Measurements from ENCODE around the gene PPP6C.
"Not testable (repeated sequence)": the region's sequence is repeated elsewhere in the genome, so short reads cannot be mapped to it uniquely, and the experiment has no call there.

Gene PPP6C

DNA sequence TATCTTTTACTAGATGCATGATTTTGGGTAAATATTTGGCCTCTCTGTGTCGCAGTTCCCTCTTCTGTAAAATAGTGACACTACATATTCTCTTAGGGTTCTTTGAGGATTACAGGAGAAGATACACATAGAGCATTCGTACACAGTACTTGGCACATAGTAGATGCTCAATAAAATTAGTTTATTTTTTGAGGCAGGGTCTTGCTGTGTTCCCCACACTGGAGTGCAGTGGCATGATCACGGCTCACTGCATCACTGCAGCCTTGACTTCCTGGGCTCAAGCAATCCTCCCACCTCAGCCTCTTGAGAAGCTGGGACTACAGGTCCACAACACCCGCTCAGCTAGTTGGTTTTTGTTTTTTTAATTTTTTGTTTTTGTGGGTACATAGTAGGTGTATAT is 47.9 kb downstream of the PPP6C start:
- DNase-seq (ENCODE audit: low read depth): no peak

DNA sequence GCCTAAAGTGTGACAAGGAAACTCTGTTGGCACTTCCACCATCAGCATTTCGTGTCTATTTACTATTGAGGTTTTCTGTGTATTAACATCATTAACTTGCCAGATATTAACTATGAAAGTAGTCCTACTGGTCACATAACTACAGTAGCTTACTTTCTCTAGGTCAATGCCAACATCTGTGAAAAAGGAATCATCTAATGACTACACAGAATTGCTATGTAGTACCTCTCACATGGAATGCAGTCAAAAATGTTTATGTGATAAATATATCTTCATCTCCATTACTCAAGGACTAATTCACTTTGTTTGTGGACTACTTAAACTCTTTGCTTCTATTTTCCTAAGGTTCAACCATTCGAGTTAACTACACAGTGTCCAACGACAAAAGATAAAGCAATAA is 48.4 kb downstream of the PPP6C start:
- no peak for DNase-seq (ENCODE audit: low read depth)

DNA sequence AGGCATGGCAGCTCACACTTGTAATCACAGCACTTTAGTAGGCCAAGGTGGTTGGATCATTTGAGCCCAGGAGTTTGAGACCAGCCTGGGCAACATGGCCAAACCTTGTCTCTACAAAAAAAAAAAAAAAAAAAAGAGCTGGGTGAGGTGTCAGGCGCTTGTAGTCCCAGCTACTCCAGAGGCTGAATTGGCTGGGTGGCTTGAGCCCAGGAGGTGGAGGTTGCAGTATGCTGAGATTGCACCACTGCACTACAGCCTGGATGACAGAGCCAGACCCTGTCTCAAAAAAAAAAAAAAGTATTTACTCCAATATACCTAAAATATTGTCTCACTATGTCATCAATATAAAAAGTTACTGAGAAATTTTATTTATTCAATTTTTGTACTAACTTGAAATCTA is 49.0 kb downstream of the PPP6C start:
- DNase-seq (ENCODE audit: low read depth): no peak

DNA sequence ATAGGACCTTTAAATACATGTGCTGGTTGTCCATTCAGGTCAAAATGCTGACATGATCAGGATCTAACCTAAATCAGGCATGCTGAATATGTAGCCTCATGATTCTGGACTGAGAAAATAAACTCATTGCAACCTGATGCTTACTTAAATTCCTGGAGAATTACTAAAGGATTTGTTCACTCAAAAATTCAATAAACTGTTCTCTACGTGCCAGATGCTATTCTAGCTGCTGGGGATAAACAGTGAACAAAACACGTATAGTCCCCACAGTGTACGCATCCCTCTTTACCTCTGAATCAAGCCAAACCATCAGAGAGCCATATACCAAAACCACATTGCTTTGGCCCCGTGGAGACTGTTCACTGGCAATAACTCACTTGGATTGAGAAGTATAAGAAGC is 52.4 kb downstream of the PPP6C start:
- no peak for DNase-seq (ENCODE audit: low read depth)

DNA sequence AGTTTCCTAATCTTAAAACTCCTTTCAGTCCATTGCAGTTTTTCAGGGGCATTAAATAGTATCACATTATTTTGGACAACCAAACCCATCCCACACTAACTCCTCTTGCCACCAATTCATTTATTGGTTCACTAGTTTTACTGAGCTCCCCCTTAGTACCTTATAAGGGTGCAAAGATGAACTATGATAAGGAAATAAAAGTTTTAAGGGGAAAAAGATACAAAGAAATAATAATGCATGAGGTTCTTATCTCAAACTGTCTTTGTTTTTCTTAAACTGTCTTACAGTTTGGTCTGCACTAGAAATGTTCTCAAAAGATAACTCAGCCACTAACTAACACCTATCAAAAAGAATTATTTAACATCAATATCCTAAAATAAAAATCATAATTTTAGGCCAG is 54.6 kb downstream of the PPP6C start:
- no peak for DNase-seq (ENCODE audit: low read depth)

DNA sequence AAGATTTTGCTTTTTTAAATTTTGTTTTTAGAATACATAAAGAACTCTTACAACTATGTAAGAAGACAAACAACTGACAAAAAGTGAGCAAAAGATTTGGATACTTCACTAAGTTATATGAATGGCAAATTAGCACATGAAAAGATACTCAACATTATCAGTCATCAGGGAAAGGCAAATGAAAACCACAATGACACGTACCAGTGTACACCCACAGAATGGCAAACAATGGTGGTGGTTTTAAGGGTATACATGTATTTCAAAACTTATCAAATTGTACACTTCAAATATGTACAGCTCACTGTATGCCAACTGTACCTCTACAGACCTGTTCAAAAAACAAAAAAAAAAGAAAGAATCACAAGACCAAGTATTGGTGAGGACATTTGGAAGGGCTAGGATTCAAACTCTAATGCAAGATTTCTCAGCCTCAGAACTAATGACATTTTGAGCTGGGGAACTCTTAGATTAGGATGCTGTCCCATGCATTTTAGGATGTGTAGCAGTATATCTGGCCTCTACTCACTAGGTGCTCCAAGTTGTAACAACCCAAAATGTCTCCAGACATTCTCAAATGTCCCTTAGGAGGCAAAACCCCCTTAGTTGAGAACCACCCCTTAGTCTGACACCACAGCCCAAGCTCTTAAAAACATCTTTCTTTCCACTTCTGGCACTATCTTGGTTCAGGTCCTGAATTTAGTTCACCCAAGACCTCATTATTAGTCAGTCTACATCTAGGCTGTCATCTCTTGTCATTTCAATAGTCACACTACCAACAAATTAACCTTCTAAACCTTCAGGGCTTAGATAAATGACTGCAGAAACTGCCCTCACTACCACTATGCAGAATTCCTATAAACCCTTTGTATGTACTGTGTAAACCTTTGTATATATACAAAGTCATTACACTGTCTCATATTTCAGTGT is 55.9 kb downstream of the PPP6C start:
- DNase-seq (ENCODE audit: low read depth): no peak

DNA sequence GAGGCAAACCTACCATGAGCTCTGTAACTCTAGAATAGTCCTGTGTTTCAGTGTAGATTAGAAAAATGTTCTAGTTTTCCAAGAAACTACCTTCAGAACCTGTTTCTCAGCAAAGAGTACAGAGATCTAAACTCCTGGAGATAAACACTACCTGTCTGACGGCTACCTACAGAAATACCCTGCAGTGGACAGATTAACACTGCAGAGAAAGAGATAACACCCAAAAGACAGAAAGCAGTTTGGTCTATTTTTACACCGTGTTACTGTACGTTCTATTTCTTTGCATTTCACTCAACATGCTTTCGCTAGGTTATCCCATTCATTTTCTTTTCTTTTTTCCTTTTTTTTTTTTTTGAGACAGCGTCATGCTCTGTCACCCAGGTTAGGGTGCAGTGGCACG is 57.8 kb downstream of the PPP6C start:
- no peak for DNase-seq (ENCODE audit: low read depth)

DNA sequence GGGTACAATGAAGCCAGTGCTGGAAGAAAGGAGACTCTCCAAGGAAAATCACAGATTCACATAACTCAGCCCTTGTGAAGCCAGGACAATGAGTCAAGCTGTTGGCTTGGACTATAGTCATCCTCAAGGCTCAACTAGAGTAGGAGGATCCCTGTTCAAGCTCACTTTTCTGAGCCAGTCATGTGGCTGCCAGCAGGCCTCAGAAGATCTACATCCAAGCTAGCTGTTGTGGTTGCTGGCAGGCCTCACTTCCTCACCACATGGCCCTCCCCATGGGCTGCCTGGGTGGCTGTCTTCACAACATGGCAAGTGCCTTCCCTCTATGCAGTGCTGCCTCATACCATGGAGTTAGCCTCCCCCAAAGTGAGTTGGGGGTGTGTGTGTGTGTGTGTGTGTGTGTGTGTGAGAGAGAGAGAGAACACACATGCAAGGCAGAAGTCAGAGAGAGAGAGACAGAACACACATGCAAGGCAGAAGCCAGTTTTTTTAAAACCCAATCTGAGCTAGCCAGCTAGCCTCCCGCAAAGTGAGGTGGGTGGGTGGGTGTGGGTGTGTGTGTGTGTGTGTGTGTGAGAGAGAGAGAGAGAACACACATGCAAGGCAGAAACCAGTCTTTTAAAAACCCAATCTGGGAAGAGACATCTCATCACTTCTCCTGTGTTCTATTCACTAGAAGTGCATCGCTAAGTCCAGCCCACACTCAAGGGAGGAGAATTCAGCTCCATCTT is 63.4 kb downstream of the PPP6C start:
- DNase-seq (ENCODE audit: low read depth): peak; percentile 24

DNA sequence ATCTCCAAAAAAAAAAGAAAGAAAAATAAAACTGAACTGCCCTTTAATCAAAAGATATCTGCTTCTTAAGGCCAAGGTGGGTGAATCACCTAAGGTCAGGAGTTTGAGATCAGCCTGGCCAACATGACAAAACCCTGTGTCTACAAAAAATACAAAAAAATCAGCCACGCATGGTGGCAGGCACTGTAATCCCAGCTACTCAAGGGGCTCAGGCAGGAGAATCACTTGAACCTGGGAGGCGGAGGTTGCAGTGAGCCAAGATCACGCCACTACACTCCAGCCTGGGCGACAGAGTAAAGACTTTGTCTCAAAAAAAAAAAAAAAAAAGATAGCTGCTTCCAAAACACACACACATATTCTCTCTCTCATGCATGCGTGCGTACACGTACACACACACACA is 64.1 kb downstream of the PPP6C start:
- DNase-seq (ENCODE audit: low read depth): no peak

DNA sequence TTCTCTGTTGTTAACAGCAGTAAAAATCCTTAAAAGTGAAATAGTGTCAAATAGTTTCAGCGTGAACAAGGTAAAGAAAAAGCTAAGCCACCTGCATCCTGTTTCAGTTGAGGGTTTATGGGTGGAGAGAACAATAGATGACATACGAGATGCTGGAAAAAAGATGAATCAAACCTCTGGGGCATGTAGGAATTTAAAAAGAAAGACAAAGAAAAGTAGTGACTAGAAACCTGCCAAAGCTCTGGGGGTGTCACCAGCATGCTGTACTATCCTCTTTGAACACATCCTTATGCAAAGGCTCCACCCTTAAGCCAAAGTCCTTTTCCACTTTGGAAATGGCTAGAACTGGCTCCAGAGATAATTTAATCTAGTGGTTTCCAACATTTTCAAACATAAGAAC is 68.5 kb downstream of the PPP6C start:
- no peak for DNase-seq (ENCODE audit: low read depth)

DNA sequence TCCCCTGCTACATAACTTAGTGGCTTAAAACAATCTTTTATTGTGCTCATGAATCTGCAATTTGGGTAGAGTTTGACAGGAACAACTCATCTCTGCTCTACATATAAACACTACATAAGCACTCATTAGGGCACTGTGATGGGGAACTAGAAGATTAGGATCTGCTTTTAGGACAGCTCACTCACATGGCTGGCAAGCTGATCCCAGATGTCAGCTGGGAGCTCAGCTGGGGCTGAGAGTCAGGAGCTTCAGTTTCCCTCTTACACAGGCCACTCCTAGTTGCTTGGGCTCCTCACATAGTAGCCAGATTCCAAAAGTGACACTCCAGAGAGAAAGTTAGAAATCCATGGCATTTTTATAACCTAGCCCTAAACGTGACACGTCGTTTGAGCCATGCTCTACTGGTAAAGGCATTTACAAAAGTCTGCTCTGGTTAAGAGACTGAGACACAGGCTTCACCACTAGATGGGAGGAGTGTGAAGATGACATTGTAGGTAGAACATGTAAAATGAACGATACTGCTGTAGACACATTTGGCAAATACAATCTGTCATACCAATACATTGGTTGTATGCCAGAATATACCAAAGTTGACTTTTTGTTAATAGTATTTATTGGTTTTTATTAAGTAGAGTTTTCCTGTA is 69.8 kb downstream of the PPP6C start:
- no peak for DNase-seq (ENCODE audit: low read depth)

DNA sequence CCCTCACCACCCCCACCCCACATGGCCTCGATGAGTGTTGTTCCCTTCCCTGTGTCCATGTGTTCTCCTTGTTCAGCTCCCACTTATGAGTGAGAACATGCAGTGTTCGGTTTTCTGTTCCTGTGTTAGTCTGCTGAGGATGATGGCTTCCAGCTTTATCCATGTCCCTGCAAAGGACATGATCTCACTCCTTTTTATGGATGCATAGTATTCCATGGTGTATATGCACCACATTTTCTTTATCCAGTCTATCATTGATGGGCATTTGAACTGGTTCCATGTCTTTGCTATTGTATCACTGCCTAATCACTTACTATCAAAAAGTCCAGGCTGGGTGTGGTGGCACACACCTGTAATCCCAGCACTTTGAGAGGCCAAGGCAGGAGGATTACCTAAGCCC is 70.9 kb downstream of the PPP6C start:
- DNase-seq (ENCODE audit: low read depth): not testable (repeated sequence)

DNA sequence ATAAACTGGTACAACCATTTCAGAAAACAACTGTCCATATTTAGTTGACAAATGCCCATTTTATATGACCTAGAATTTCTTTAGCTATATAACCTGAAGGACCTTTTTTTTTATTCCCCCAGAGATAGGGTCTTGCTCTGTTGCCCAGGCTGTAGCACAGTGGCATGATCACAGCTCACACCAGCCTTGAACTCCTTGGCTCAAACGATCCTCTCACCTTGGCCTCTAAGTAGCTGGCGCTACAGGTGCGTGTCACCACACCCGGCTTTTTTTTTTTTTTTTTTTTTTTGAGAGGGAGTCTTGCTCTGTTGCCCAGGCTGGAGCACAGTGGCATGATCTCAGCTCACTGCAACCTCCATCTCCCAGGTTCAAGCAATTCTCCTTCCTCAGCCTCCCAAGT is 75.1 kb downstream of the PPP6C start:
- not testable (repeated sequence) for DNase-seq (ENCODE audit: low read depth)

DNA sequence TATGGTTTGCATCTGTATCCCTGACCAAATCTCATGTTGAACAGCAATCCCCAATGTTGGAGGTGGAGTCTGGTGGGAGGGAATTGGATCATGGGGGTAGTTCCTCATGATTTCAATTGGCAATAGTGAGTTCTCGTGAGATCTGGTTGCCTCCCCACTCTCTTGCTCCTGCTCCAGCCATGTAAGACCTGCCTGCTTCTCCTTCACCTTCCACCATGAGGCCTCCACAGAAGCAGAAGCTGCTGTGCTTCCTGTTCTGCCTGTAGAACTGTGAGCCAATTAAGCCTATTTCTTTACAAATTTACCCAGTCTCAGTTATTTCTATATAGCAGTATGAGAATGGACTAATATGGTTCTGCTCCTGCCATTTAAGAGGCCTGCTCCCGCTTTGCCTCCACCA is 79.1 kb downstream of the PPP6C start:
- no peak for DNase-seq (ENCODE audit: low read depth)

DNA sequence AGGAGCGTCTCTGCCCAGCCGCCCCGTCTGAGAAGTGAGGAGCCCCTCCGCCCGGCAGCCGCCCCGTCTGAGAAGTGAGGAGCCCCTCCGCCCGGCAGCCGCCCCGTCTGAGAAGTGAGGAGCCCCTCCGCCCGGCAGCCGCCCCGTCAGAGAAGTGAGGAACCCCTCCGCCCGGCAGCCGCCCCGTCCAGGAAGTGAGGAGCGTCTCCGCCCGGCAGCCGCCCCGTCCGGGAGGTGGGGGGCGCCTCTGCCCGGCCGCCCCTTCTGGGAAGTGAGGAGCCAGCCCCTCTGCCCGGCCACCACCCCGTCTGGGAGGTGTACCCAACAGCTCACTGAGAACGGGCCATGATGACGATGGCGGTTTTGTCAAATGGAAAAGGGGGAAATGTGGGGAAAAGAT is 81.1 kb downstream of the PPP6C start:
- not testable (repeated sequence) for DNase-seq (ENCODE audit: low read depth)

DNA sequence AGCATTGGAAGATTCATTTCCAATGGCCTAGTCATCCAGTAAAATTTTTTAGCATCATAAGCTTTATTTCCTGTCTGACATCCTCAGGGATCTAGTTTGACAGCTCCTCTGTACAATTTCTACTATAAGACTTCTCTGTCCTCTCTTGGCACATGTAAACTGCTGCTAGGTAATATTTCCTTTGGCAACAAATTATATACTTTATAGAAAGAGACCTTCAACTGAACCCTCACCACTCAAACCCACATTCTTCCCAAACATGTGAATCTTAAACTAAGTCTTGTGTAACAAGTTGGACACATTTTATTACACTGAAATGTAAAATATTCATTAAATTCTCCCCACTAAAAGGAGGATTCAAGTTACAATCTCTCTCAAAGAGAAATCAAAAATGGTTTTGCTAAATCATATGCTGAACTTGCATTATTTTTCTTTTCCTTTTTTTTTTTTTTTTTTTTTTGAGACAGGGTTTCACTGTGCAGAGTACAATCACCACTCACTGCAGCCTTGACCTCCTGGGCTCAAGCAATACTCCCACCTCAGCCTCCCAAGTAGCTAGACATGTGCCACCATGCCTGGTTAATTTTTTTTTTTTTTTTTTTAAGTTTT is 83.2 kb downstream of the PPP6C start:
- no peak for DNase-seq (ENCODE audit: low read depth)

DNA sequence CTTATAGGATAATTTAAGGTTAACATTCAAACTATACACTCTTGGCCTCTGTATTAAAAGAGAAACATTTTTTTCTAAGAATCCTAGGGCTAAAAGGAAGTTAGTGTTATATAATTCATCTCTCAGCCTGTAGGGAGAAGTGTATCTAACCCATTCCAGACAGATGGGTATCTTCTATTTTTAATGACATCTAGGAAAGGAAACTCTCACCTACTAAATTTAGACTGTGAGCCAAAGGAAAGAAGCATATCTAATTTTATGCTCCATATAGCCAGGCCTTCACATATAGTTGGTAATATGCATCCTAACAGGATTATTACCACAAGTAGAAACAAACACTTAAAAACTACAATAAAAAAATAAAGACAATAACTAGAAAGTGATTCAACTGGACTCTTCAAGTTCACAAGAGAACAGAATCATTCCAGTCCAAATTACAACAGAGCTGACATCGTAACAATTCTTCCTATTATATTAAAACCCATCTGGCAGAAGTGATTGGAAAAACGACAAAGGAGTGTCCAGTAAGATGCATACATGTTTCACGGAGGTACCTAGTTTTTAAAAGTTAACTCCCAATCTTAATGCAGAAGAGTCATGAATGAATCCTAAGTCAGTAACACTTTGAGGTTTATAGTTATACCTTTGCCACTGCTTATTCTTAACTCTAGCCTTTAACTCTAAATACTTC is 85.7 kb downstream of the PPP6C start:
- no peak for DNase-seq (ENCODE audit: low read depth)

DNA sequence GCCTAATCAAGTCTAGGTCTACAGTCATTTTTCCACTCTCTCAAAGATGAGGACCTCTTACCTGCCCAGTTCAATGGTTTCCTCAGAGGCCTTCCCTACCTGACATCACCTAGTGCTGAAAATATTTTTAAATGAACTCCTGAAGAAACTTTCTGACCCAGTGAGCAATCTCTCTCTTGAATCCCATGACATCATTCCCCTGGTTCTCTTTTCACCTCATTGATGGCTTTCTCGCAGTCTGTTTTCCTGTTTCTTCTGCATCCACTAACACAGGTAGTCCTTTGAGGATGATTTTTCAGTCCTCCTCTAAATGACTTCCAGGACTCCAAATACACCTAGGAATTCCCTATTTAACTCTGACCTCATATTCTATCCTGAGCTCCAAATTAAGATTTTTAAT is 86.6 kb downstream of the PPP6C start:
- DNase-seq (ENCODE audit: low read depth): no peak

DNA sequence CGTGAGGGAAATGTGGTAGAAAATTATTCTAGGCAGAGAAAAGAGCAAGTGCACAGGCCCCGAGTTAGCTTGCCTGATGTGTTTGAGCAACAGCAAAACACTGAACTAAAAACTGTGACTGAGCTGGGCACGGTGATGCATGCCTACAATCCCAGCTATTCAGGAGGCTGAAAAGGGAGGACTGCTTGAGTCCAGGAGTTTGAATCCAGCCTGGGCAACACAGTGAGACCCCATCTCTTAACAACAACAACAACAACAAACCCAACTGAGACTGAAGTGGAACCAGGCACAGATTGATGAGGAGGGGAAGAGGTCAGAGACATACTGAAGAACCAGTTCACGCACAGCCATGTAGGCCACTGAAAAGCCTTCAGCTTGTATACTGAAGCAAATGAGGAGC is 88.8 kb downstream of the PPP6C start:
- DNase-seq (ENCODE audit: low read depth): no peak

DNA sequence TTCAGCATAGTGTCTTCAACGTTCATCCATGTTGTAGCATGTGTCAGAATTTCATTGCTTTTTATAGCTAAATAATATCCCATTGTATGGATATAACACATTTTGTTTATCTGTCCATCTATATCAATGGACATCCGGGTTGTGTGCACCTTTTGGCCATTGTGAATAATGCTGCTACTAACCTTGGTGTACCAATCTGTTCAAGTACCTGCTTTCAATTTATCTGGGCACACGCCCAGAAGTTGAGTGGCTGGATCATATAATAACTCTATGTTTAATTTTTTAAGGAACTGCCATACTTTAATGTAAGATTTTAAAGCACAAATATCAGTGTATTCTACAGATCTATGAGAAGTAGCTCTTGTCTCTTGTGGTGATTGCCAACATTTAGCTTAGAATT is 89.8 kb downstream of the PPP6C start:
- DNase-seq (ENCODE audit: low read depth): no peak
